A549 (cell line): ENCODE data around the gene IRX3.

Experiments used
- CEBPB ChIP-seq, 2 experiments: fragments of >200 bp in 1 of 2; sonication (Bioruptor Twin) in 1 of 2; formaldehyde crosslinking in 1 of 2; IDR thresholded peaks; 2 replicates each; pipeline ENCODE4 v1.6.1; 2012 to 2016
- CHD2 ChIP-seq: fragments of 150-350 bp; IDR thresholded peaks from 2 replicates; pipeline ENCODE4 v1.6.1; 2014; ENCODE audit warnings: low read length; ENCODE audit not compliant: partially characterized antibody
- ESRRA ChIP-seq: fragments of 150-350 bp; IDR thresholded peaks from 2 replicates; pipeline ENCODE4 v1.6.1; 2014; ENCODE audit warnings: mild to moderate bottlenecking, low read length, borderline replicate concordance
- NR3C1 ChIP-seq: fragments of >200 bp; sonication (Bioruptor Twin); formaldehyde crosslinking; IDR thresholded peaks from 3 replicates; pipeline ENCODE4 v1.6.1; 2017
- PHF8 ChIP-seq: fragments of 200-600 bp; sonication (generic); IDR thresholded peaks from 2 replicates; pipeline ENCODE4 v1.6.1; 2016; ENCODE audit warnings: low read depth, mild to moderate bottlenecking, antibody characterized with exemption, moderate library complexity, borderline replicate concordance
- POLR2A ChIP-seq: IDR thresholded peaks from 2 replicates; pipeline ENCODE4 v1.6.1; 2012; ENCODE audit warnings: mild to moderate bottlenecking, low read length
- ZNF302 ChIP-seq: fragments of 250-450 bp; sonication (Bioruptor Pico); IDR thresholded peaks from 2 replicates; pipeline ENCODE4 v1.9.0; 2021; ENCODE audit warnings: inconsistent platforms, mild to moderate bottlenecking, moderate library complexity
- TF ChIP-seq, protein P1 (sequence below): fragments of 250-450 bp; sonication (Bioruptor Pico); IDR thresholded peaks from 2 replicates; pipeline ENCODE4 v1.5.0; 2021; ENCODE audit warnings: mild to moderate bottlenecking, moderate library complexity, borderline replicate concordance
- TF ChIP-seq, protein P2 (sequence below): fragments of >200 bp; sonication (Bioruptor Twin); formaldehyde crosslinking; IDR thresholded peaks from 3 replicates; pipeline ENCODE4 v1.5.1; 2016
- TF ChIP-seq, protein P3 (sequence below): fragments of 450-650 bp; IDR thresholded peaks from 2 replicates; pipeline ENCODE4 v1.6.1; 2014; ENCODE audit warnings: antibody characterized with exemption

GRCh38 chr16:54239456-54239855, 47.1 kb downstream of the IRX3 start:
- TF ChIP-seq POLR2A (no peak), ESRRA (no peak), ZNF302 (CRISPR knock-in tag) (no peak), CHD2 (no peak), CEBPB (IDR thresholded peaks at IDR 0.05) (no peak), PHF8 (no peak), NR3C1 (no peak)
- TF ChIP-seq, protein P1, sequence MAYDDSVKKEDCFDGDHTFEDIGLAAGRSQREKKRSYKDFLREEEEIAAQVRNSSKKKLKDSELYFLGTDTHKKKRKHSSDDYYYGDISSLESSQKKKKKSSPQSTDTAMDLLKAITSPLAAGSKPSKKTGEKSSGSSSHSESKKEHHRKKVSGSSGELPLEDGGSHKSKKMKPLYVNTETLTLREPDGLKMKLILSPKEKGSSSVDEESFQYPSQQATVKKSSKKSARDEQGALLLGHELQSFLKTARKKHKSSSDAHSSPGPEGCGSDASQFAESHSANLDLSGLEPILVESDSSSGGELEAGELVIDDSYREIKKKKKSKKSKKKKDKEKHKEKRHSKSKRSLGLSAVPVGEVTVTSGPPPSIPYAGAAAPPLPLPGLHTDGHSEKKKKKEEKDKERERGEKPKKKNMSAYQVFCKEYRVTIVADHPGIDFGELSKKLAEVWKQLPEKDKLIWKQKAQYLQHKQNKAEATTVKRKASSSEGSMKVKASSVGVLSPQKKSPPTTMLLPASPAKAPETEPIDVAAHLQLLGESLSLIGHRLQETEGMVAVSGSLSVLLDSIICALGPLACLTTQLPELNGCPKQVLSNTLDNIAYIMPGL = no peak
- TF ChIP-seq, protein P2, sequence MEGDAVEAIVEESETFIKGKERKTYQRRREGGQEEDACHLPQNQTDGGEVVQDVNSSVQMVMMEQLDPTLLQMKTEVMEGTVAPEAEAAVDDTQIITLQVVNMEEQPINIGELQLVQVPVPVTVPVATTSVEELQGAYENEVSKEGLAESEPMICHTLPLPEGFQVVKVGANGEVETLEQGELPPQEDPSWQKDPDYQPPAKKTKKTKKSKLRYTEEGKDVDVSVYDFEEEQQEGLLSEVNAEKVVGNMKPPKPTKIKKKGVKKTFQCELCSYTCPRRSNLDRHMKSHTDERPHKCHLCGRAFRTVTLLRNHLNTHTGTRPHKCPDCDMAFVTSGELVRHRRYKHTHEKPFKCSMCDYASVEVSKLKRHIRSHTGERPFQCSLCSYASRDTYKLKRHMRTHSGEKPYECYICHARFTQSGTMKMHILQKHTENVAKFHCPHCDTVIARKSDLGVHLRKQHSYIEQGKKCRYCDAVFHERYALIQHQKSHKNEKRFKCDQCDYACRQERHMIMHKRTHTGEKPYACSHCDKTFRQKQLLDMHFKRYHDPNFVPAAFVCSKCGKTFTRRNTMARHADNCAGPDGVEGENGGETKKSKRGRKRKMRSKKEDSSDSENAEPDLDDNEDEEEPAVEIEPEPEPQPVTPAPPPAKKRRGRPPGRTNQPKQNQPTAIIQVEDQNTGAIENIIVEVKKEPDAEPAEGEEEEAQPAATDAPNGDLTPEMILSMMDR = no peak
- TF ChIP-seq, protein P3, sequence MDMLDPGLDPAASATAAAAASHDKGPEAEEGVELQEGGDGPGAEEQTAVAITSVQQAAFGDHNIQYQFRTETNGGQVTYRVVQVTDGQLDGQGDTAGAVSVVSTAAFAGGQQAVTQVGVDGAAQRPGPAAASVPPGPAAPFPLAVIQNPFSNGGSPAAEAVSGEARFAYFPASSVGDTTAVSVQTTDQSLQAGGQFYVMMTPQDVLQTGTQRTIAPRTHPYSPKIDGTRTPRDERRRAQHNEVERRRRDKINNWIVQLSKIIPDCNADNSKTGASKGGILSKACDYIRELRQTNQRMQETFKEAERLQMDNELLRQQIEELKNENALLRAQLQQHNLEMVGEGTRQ = no peak
